CD4-positive, alpha-beta T cell treated with Interleukin-6 at 100 ng/mL for 8 hours (primary cell): ENCODE measurements around the gene PUM2.
"Not testable (repeated sequence)": the region's sequence is repeated elsewhere in the genome, so short reads cannot be mapped to it uniquely, and the experiment has no call there.

Experiments
- DNase-seq: peaks from one replicate; pipeline ENCODE4 v3.0.0-alpha.2; 2020; ENCODE audit warnings: mixed read lengths, low spot score

The PUM2 gene

GRCh38 chr2:20288642-20289340 lies 61.9 kb downstream of the PUM2 start:
- no peak for DNase-seq

- no peak for DNase-seq
These were observed 67.6 kb downstream of the PUM2 start for GRCh38 chr2:20282916-20283592.

GRCh38 chr2:20281876-20282275 lies 68.8 kb downstream of the PUM2 start:
- DNase-seq = no peak

- DNase-seq = no peak
These were observed 77.6 kb downstream of the PUM2 start for GRCh38 chr2:20273042-20273441.

- DNase-seq = not testable (repeated sequence)
These were observed 82.3 kb downstream of the PUM2 start for GRCh38 chr2:20268317-20268716.

GRCh38 chr2:20267529-20267928 lies 83.1 kb downstream of the PUM2 start:
- no peak for DNase-seq

GRCh38 chr2:20264629-20265028 lies 86.0 kb downstream of the PUM2 start:
- DNase-seq = no peak

- DNase-seq = no peak
These were observed 93.2 kb downstream of the PUM2 start for GRCh38 chr2:20257411-20257810.

- no peak for DNase-seq
These were observed 95.9 kb downstream of the PUM2 start for GRCh38 chr2:20254731-20255130.

- DNase-seq = no peak
These were observed 100.2 kb downstream of the PUM2 start for GRCh38 chr2:20250436-20250835.

GRCh38 chr2:20249170-20249569 lies 101.5 kb downstream of the PUM2 start:
- no peak for DNase-seq

- DNase-seq = no peak
These were observed 103.6 kb downstream of the PUM2 start for GRCh38 chr2:20247084-20247483.

GRCh38 chr2:20243637-20244036 lies 107.0 kb downstream of the PUM2 start:
- not testable (repeated sequence) for DNase-seq

GRCh38 chr2:20242727-20243377 lies 107.8 kb downstream of the PUM2 start:
- DNase-seq = no peak

- DNase-seq = no peak
These were observed 108.5 kb downstream of the PUM2 start for GRCh38 chr2:20241973-20242726.

GRCh38 chr2:20240291-20240690 lies 110.4 kb downstream of the PUM2 start:
- DNase-seq = not testable (repeated sequence)

- no peak for DNase-seq
These were observed 114.1 kb downstream of the PUM2 start for GRCh38 chr2:20236496-20236895.

GRCh38 chr2:20235655-20236305 lies 114.9 kb downstream of the PUM2 start:
- DNase-seq = no peak

- DNase-seq = not testable (repeated sequence)
These were observed 116.0 kb downstream of the PUM2 start for GRCh38 chr2:20234597-20234996.

GRCh38 chr2:20232837-20233207 lies 117.8 kb downstream of the PUM2 start:
- DNase-seq = no peak

- no peak for DNase-seq
These were observed 119.0 kb downstream of the PUM2 start for GRCh38 chr2:20231598-20232026.

- no peak for DNase-seq
These were observed 119.5 kb downstream of the PUM2 start for GRCh38 chr2:20231159-20231558.
